RWPE2 (cell line): ENCODE measurements around the gene PKD2.

ENCODE experiments used
- ATAC-seq: fragments of 200-7000 bp; cut with Tn5 transposase; 3 replicates; pipeline ENCODE4 v1.9.1; 2021; ENCODE audit warnings: low read depth
- DNase-seq: peaks from one replicate; pipeline ENCODE4 v3.0.0-alpha.2; 2020; ENCODE audit warnings: low spot score
- H3K27ac ChIP-seq: fragments of 450-650 bp; 2 replicates; pipeline ENCODE4 v1.5.1; 2017; ENCODE audit warnings: mild to moderate bottlenecking; ENCODE audit not compliant: poor library complexity, severe bottlenecking
- H3K27me3 ChIP-seq: fragments of 250-450 bp; sonication (Bioruptor Pico); 2 replicates; pipeline ENCODE4 v1.5.1; 2021; ENCODE audit warnings: mild to moderate bottlenecking, moderate library complexity; ENCODE audit not compliant: insufficient read depth, poor library complexity, severe bottlenecking
- H3K36me3 ChIP-seq: fragments of 250-450 bp; sonication (Bioruptor Pico); 2 replicates; pipeline ENCODE4 v1.5.1; 2020; ENCODE audit warnings: low read depth, mild to moderate bottlenecking, moderate library complexity
- H3K4me1 ChIP-seq: fragments of 250-450 bp; sonication (Bioruptor Pico); 2 replicates; pipeline ENCODE4 v1.5.1; 2021; ENCODE audit warnings: mild to moderate bottlenecking, moderate library complexity; ENCODE audit not compliant: insufficient read depth, poor library complexity, severe bottlenecking
- H3K4me3 ChIP-seq: fragments of 250-450 bp; sonication (Bioruptor Pico); 2 replicates; pipeline ENCODE4 v1.5.1; 2021; ENCODE audit warnings: mild to moderate bottlenecking, moderate library complexity; ENCODE audit not compliant: severe bottlenecking
- H3K9me3 ChIP-seq: fragments of 250-450 bp; sonication (Bioruptor Pico); 2 replicates; pipeline ENCODE4 v1.5.1; 2021; ENCODE audit warnings: mild to moderate bottlenecking, moderate library complexity; ENCODE audit not compliant: severe bottlenecking
- CTCF ChIP-seq: fragments of 450-650 bp; IDR thresholded peaks from one replicate; pipeline ENCODE4 v1.5.1; 2017; ENCODE audit warnings: mild to moderate bottlenecking, moderate library complexity; ENCODE audit not compliant: poor library complexity, severe bottlenecking

Gene PKD2

GRCh38 chr4:88012647-88013046, 5.2 kb downstream of the PKD2 start:
- no peak for TF ChIP-seq CTCF
- H3K36me3 ChIP-seq: peaks cover 11% of the 10 kb centered on the region
- DNase-seq: no peak
- no peak overlapping the region for H3K27ac ChIP-seq
- H3K9me3 ChIP-seq: no peaks in the 10 kb centered on the region
- H3K4me3 ChIP-seq: no peak overlapping the region
- H3K27me3 ChIP-seq: no peaks in the 10 kb centered on the region
- peaks cover 26% of the 10 kb centered on the region for H3K4me1 ChIP-seq
- no peak for ATAC-seq

- H3K27ac ChIP-seq: no peak overlapping the region
- no peaks in the 10 kb centered on the region for H3K9me3 ChIP-seq
- DNase-seq (no peak), ATAC-seq (no peak)
- no peak overlapping the region for H3K4me3 ChIP-seq
- H3K27me3 ChIP-seq: no peaks in the 10 kb centered on the region
- no peak for TF ChIP-seq CTCF
- H3K4me1 ChIP-seq: peaks cover 31% of the 10 kb centered on the region
- peaks cover 14% of the 10 kb centered on the region for H3K36me3 ChIP-seq
These were observed 7.0 kb downstream of the PKD2 start for GRCh38 chr4:88014386-88014905.

- H3K27ac ChIP-seq: no peak overlapping the region
- no peak overlapping the region for H3K4me3 ChIP-seq
- no peak for TF ChIP-seq CTCF
- H3K36me3 ChIP-seq: peaks cover 21% of the 10 kb centered on the region
- no peak for ATAC-seq
- DNase-seq: no peak
- H3K27me3 ChIP-seq: no peaks in the 10 kb centered on the region
- peaks cover 17% of the 10 kb centered on the region for H3K4me1 ChIP-seq
- H3K9me3 ChIP-seq: no peaks in the 10 kb centered on the region
These were observed 8.3 kb downstream of the PKD2 start for GRCh38 chr4:88015659-88016295.

GRCh38 chr4:88017516-88018297, 10.3 kb downstream of the PKD2 start:
- no peak for TF ChIP-seq CTCF
- no peak overlapping the region for H3K4me3 ChIP-seq
- peaks cover 30% of the 10 kb centered on the region for H3K36me3 ChIP-seq
- no peaks in the 10 kb centered on the region for H3K9me3 ChIP-seq
- ATAC-seq (peak; percentile 98), DNase-seq (no peak)
- peak overlapping the region; percentile 58 for H3K27ac ChIP-seq
- H3K27me3 ChIP-seq: no peaks in the 10 kb centered on the region
- H3K4me1 ChIP-seq: peaks cover 15% of the 10 kb centered on the region
